H9 (cell line): ENCODE results near the gene MPV17L2. TPM values are rescaled to one million over a fixed set of nuclear protein-coding genes. Genes with fewer than 3 reads are reported as not detected.

Experiments
- DNase-seq: peaks from one replicate; pipeline ENCODE4 v3.0.0-alpha.2; 2017
- H2AFZ ChIP-seq: one replicate; pipeline ENCODE4 v1.6.1; 2013; ENCODE audit warnings: mild to moderate bottlenecking, low read length, control low read depth, moderate library complexity
- H2AK5ac ChIP-seq: 2 replicates; pipeline ENCODE4 v1.6.1; 2013; ENCODE audit warnings: low read length, control low read depth, mixed read lengths; ENCODE audit not compliant: insufficient read length
- H2BK120ac ChIP-seq: one replicate; pipeline ENCODE4 v1.6.1; 2013; ENCODE audit warnings: low read depth, mild to moderate bottlenecking, low read length, control low read depth, inconsistent platforms; ENCODE audit not compliant: poor library complexity, severe bottlenecking
- H2BK12ac ChIP-seq: 2 replicates; pipeline ENCODE4 v1.6.1; 2013; ENCODE audit warnings: low read length, control low read depth, mixed read lengths, low read depth; ENCODE audit not compliant: insufficient read length
- H2BK15ac ChIP-seq: 2 replicates; pipeline ENCODE4 v1.6.1; 2013; ENCODE audit warnings: low read depth, low read length, control low read depth
- H2BK20ac ChIP-seq: one replicate; pipeline ENCODE4 v1.6.1; 2013; ENCODE audit warnings: low read depth, mild to moderate bottlenecking, low read length, control low read depth, inconsistent platforms; ENCODE audit not compliant: poor library complexity, severe bottlenecking
- H2BK5ac ChIP-seq: 2 replicates; pipeline ENCODE4 v1.6.1; 2013; ENCODE audit warnings: low read length, control low read depth, mixed read lengths; ENCODE audit not compliant: insufficient read length
- H3K14ac ChIP-seq: 2 replicates; pipeline ENCODE4 v1.6.1; 2013; ENCODE audit warnings: low read length, control low read depth; ENCODE audit not compliant: insufficient read depth
- H3K18ac ChIP-seq: 2 replicates; pipeline ENCODE4 v1.6.1; 2013; ENCODE audit warnings: low read depth, mild to moderate bottlenecking, mixed read lengths, low read length, control low read depth; ENCODE audit not compliant: insufficient read length
- H3K23ac ChIP-seq: 2 replicates; pipeline ENCODE4 v1.6.1; 2013; ENCODE audit warnings: low read length, control low read depth, mixed read lengths, low read depth; ENCODE audit not compliant: insufficient read length
- H3K23me2 ChIP-seq: 2 replicates; pipeline ENCODE4 v1.6.1; 2013; ENCODE audit warnings: low read depth, mild to moderate bottlenecking, mixed read lengths, low read length, control low read depth; ENCODE audit not compliant: insufficient read length, poor library complexity, severe bottlenecking
- H3K27ac ChIP-seq: 2 replicates; pipeline ENCODE4 v1.5.1; 2013; ENCODE audit warnings: low read length, control low read depth, mixed read lengths, low read depth; ENCODE audit not compliant: insufficient read length
- H3K27me3 ChIP-seq: 2 replicates; pipeline ENCODE4 v1.6.1; 2013; ENCODE audit warnings: low read length, control low read depth, inconsistent platforms; ENCODE audit not compliant: insufficient read depth
- H3K4ac ChIP-seq: 2 replicates; pipeline ENCODE4 v1.6.1; 2013; ENCODE audit warnings: low read depth, mild to moderate bottlenecking, control low read depth, inconsistent platforms, low read length, moderate library complexity
- H3K4me1 ChIP-seq: 2 replicates; pipeline ENCODE4 v1.6.1; 2013; ENCODE audit warnings: low read length, control low read depth, inconsistent platforms; ENCODE audit not compliant: insufficient read depth
- H3K4me2 ChIP-seq: 2 replicates; pipeline ENCODE4 v1.6.1; 2013; ENCODE audit warnings: low read length, control low read depth, mixed read lengths; ENCODE audit not compliant: insufficient read length, insufficient read depth
- H3K56ac ChIP-seq: 2 replicates; pipeline ENCODE4 v1.6.1; 2013; ENCODE audit warnings: low read depth, mild to moderate bottlenecking, mixed read lengths, low read length, control low read depth; ENCODE audit not compliant: insufficient read length
- H3K79me1 ChIP-seq: 2 replicates; pipeline ENCODE4 v1.6.1; 2013; ENCODE audit warnings: low read depth, mild to moderate bottlenecking, moderate library complexity, low read length, control low read depth, inconsistent platforms; ENCODE audit not compliant: insufficient read depth, poor library complexity, severe bottlenecking
- H3K79me2 ChIP-seq: 2 replicates; pipeline ENCODE4 v1.6.1; 2013; ENCODE audit warnings: low read length, control low read depth, inconsistent platforms; ENCODE audit not compliant: insufficient read depth
- H3K9ac ChIP-seq: 2 replicates; pipeline ENCODE4 v1.6.1; 2013; ENCODE audit warnings: low read length, control low read depth, mixed read lengths; ENCODE audit not compliant: insufficient read length; ENCODE audit errors: extremely low read depth
- H3K9me3 ChIP-seq: one replicate; pipeline ENCODE4 v1.6.1; 2013; ENCODE audit warnings: low read depth, low read length, inconsistent platforms; ENCODE audit not compliant: control insufficient read depth
- H3T11ph ChIP-seq: one replicate; pipeline ENCODE4 v1.6.1; 2013; ENCODE audit warnings: mild to moderate bottlenecking, low read length, control low read depth, inconsistent platforms
- H4K20me1 ChIP-seq: one replicate; pipeline ENCODE4 v1.6.1; 2013; ENCODE audit not compliant: control insufficient read depth, insufficient read length, insufficient read depth
- H4K5ac ChIP-seq: 2 replicates; pipeline ENCODE4 v1.6.1; 2013; ENCODE audit warnings: low read depth, mild to moderate bottlenecking, mixed read lengths, low read length, control low read depth; ENCODE audit not compliant: insufficient read length
- H4K8ac ChIP-seq: replicated peaks from 2 replicates; pipeline ENCODE4 v1.6.1; 2013; ENCODE audit warnings: low read length, control low read depth, mixed read lengths, low read depth; ENCODE audit not compliant: insufficient read length
- H4K91ac ChIP-seq: 2 replicates; pipeline ENCODE4 v1.6.1; 2013; ENCODE audit warnings: low read depth, mild to moderate bottlenecking, moderate library complexity, mixed read lengths, low read length, control low read depth; ENCODE audit not compliant: insufficient read length
- H3K27ac Mint-ChIP-seq, 3 experiments: 2 replicates in 2 of 3; 3 replicates in 1 of 3; pipeline ENCODE4 v1.8.0; 2020 to 2021; ENCODE audit warnings: mixed read lengths in 3 of 3, mild to moderate bottlenecking in 1 of 3, moderate library complexity in 1 of 3
- H3K27me3 Mint-ChIP-seq: 2 replicates; pipeline ENCODE4 v1.8.0; 2021; ENCODE audit warnings: low read depth, mild to moderate bottlenecking, moderate library complexity, mixed read lengths
- H3K36me3 Mint-ChIP-seq, 3 experiments: 2 replicates in 2 of 3; 3 replicates in 1 of 3; pipeline ENCODE4 v1.8.0; 2020 to 2021; ENCODE audit warnings: low read depth in 3 of 3, mixed read lengths in 3 of 3; ENCODE audit not compliant: insufficient read depth in 1 of 3
- H3K4me1 Mint-ChIP-seq, 2 experiments: 2 replicates each; pipeline ENCODE4 v1.8.0; 2020; ENCODE audit warnings: mixed read lengths in 2 of 2
- H3K4me3 Mint-ChIP-seq, 2 experiments: 2 replicates in 1 of 2; 3 replicates in 1 of 2; pipeline ENCODE4 v1.8.0; 2020 to 2021; ENCODE audit warnings: mild to moderate bottlenecking in 2 of 2, mixed read lengths in 2 of 2, moderate library complexity in 1 of 2
- H3K9me3 Mint-ChIP-seq, 2 experiments: 2 replicates in 1 of 2; 3 replicates in 1 of 2; pipeline ENCODE4 v1.8.0; 2020; ENCODE audit warnings: mild to moderate bottlenecking in 2 of 2, mixed read lengths in 2 of 2, moderate library complexity in 1 of 2
- WGBS: extraction: QIAGEN DNeasy Blood & Tissue Kit; methylation state at CpG from one replicate; pipeline ENCODE4 v1.1.7; 2013; ENCODE audit warnings: missing lambda C conversion rate, low lambda C conversion rate, mixed read lengths; ENCODE audit not compliant: insufficient read length; ENCODE audit errors: extremely low coverage; 5-methylcytosine and 5-hydroxymethylcytosine counted together
- total RNA-seq: library from RNA; stranded (reverse); gene quantifications from 2 replicates; pipeline ENCODE4 v1.2.1, GENCODE V29; 2021
- TF ChIP-seq, protein P1 (sequence below): fragments of 200-600 bp; sonication (generic); conservative IDR thresholded peaks from 3 replicates; pipeline ENCODE4 v1.8.0; 2021; ENCODE audit warnings: antibody characterized with exemption, mild to moderate bottlenecking

The MPV17L2 gene
- total RNA-seq, 1 experiment from 2014 or later = 26.4 TPM

GRCh38 chr19:18172331-18173053, 20.5 kb upstream of the MPV17L2 start:
- no CpG with 5 or more reads among the region's 7 CpGs for WGBS
- Histone ChIP-seq H3K4me1 (no peaks in the 10 kb centered on the region; the same call in 1 of the 2 replicates), H4K91ac (no peak overlapping the region), H4K8ac (no peak overlapping the region), H2BK120ac (no peak overlapping the region), H3K4ac (no peak overlapping the region), H3T11ph (no peak overlapping the region), H3K9me3 (no peaks in the 10 kb centered on the region), H4K5ac (no peak overlapping the region), H2AK5ac (no peak overlapping the region), H2BK12ac (no peak overlapping the region), H2BK20ac (no peak overlapping the region), H3K27ac (no peak overlapping the region), H3K18ac (no peak overlapping the region), H3K4me2 (no peak overlapping the region), H4K20me1 (no peaks in the 10 kb centered on the region), H2BK5ac (no peak overlapping the region), H2AFZ (no peak overlapping the region), H3K79me1 (no peaks in the 10 kb centered on the region), H3K27me3 (no peaks in the 10 kb centered on the region), H3K23me2 (peaks cover 10% of the 10 kb centered on the region), H3K14ac (no peak overlapping the region), H3K79me2 (no peaks in the 10 kb centered on the region), H3K9ac (no peak overlapping the region), H2BK15ac (no peak overlapping the region), H3K23ac (no peak overlapping the region), H3K56ac (no peak overlapping the region)
- no peak overlapping the region for H3K27ac Mint-ChIP-seq
- DNase-seq = no peak
- peaks cover 9 to 18% of the 10 kb centered on the region in 2 experiments for H3K4me1 Mint-ChIP-seq
- no peaks in the 10 kb centered on the region for H3K9me3 Mint-ChIP-seq
- no peak overlapping the region for H3K4me3 Mint-ChIP-seq
- TF ChIP-seq, protein P1, sequence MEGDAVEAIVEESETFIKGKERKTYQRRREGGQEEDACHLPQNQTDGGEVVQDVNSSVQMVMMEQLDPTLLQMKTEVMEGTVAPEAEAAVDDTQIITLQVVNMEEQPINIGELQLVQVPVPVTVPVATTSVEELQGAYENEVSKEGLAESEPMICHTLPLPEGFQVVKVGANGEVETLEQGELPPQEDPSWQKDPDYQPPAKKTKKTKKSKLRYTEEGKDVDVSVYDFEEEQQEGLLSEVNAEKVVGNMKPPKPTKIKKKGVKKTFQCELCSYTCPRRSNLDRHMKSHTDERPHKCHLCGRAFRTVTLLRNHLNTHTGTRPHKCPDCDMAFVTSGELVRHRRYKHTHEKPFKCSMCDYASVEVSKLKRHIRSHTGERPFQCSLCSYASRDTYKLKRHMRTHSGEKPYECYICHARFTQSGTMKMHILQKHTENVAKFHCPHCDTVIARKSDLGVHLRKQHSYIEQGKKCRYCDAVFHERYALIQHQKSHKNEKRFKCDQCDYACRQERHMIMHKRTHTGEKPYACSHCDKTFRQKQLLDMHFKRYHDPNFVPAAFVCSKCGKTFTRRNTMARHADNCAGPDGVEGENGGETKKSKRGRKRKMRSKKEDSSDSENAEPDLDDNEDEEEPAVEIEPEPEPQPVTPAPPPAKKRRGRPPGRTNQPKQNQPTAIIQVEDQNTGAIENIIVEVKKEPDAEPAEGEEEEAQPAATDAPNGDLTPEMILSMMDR = no peak
- H3K27me3 Mint-ChIP-seq = peaks cover 17% of the 10 kb centered on the region
- peaks cover 10 to 39% (median 38%) of the 10 kb centered on the region in 3 experiments for H3K36me3 Mint-ChIP-seq
